GM19023 (cell line): ENCODE measurements around the gene DPM3.
A peak's percentile ranks its signal among the peaks of the same experiment; 100 is the strongest.
"Not testable (repeated sequence)": the region's sequence is repeated elsewhere in the genome, so short reads cannot be mapped to it uniquely, and the experiment has no call there.

Source experiments
- ATAC-seq: cut with Tn5 transposase; IDR thresholded peaks from one replicate; pipeline ENCODE4 v1.9.1; 2021; ENCODE audit warnings: mild to moderate bottlenecking, moderate library complexity; ENCODE audit not compliant: unreplicated experiment

The DPM3 gene

DNA sequence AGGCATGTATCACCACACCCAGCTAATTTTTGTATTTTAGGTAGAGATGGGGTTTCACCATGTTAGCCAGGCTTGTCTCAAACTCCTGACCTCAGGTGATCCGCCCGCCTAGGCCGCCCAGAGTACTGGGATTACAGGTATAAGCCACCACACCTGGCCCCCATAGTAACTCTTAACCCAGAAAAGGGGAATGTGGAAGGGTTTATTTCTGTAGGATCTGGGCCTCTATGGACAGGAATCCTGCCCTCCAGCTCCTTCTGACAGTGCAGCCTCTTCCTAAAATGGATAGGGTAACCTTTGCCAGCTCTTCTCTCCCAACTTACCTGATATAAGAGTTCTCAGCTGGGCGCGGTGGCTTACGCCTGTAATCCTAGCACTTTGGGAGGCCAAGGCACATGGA lies 22.3 kb upstream of the DPM3 start:
- not testable (repeated sequence) for ATAC-seq

DNA sequence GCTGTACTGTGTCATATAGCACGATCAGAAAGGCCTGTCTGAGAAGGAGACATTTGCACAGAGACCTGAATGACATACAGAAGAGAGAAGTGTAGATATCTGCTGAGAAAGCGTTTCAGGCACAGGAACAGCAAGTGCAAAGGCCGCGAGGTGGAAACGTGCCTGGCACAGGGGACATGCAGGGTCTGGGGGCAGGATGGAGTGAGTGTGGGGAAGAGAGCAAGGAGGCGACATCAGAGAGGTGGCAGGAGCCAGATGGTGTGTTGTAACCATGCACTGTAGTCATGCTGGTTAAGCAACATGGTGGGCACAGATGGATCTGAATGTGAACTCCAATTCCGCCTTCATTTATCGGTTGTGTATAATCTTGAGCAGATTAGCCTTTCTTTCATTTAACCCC lies 19.8 kb upstream of the DPM3 start:
- ATAC-seq, result no peak

DNA sequence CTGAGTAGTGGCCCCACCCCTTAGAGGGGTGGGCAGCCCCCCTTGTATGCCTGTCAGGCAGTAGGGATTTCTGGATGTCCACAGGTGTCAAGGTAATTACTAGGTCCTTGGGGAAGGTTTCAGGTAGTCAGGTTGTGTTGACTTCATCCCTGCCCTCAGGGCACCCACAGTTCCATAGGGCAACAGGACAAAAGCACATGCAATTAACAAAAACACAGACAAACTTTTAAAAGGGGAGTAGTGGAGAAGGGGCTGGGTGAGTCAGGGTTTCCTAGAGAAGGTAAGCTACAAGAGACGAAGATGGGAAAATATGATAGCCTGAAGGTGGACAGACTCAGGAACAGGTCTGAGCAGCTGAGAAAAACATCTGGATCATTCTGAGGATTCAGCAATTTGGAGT lies 18.7 kb upstream of the DPM3 start:
- no peak for ATAC-seq

DNA sequence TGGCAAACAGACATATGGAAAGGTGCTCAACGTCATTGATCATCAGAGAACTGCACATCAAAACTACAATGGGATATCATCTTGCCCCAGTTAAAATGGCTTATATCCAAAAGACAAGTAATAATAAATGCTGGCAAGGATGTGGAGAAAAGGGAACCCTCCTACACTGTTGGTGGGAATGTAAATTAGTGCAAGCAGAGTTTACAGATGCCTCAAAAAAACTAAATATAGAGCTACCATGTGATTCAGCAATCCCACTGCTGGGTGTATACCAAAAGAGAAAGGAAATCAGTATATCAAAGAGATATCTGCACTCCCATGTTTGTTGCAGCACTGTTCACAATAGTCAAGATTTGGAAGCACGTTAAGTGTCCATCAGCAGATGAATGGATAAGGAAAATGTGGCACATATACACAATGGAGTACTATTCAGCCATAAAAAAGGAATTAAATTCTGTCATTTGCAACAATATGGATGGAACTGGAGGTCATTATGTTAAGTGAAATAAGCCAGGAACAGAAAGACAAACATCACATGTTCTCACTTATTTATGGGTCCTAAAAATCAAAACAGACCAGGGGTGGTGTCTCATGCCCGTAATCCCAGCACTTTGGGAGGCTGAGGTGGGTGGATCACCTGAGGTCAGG lies 15.8 kb upstream of the DPM3 start:
- ATAC-seq, result not testable (repeated sequence)

DNA sequence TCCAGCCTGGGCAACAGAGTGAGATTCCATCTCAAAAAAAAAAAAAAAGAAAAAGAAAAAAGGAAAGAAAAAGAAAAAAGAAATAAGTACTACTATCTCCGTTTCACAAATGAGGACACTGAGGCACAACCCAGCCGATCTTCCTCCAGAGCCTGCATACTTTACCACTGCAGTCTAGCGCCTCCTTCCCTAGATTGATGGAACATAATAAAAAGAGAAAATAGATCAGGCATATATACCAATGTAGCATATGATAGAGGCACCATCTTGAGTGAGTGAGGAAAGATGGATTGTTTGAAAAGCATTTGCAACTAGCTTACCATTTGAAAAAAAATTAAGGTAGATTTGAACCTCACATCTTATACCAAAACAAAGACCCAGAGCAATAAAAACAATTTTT lies 5.2 kb upstream of the DPM3 start:
- ATAC-seq, result no peak

DNA sequence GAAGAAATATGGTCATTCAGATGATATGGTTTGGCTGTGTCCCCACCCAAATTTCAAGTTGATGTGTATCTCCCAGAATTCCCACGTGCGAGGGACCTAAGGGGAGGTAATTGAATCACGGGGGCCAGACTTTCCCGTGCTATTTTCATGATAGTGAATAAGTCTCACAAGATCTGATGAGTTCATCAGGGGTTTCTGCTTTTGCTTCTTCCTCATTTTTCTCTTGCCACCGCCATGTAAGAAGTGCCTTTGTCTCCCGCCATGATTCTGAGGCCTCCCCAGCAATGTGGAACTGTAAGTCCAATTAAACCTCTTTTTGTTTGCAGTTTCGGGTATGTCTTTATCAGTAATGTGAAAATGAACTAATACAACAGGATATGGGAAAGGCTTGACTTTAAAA lies 1.4 kb upstream of the DPM3 start:
- ATAC-seq, result no peak

DNA sequence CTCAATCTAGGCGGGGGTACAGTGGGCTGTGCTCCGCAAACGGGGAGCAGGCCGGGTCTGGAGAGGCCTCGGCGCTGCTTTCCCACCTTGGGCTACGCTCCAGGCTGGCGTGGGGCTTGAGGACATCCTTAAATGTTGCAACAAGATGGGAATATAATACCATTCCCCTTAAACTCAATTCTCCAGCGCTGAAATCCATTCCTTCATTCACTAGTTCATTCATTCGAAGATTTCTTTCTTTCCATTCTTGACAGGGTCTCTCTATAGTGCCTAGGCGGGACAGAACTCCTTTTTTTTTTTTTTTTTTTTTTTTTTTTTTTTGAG lies 261 bp upstream of the DPM3 start:
- no peak for ATAC-seq

DNA sequence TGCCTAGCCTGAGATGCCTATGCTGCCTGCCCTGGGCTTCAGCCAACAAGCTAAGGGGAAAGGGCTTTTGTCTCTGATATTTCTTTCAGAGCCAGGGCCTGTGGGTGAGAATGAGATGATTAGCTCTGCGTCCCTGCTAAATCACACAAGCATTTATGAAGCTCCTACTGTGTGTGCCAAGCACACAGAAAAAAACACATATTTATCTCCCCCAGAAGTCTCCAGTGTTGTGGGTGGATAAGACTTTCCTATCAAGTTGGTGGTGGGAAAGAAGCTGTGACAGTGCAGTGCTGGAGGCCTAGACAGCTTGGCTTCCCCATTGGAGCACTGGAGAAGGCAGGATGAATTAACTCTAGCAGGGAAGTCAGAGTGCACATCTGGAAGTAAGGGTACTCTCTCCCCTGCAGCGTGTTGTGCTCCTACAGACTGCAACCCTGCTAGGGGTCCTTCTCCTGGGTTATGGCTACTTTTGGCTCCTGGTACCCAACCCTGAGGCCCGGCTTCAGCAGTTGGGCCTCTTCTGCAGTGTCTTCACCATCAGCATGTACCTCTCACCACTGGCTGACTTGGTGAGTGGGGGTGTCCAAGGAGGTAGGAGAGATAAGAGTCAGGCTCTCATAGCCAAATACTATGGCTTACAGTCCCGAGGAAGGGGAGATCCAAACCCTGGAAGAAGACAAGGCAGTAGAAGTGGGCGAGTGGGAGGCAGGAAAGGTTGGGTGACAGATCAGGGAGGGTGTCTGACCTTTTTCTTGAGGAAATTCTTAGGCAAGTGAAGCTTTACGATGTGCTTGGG lies 3.0 kb downstream of the DPM3 start:
- ATAC-seq, result no peak

DNA sequence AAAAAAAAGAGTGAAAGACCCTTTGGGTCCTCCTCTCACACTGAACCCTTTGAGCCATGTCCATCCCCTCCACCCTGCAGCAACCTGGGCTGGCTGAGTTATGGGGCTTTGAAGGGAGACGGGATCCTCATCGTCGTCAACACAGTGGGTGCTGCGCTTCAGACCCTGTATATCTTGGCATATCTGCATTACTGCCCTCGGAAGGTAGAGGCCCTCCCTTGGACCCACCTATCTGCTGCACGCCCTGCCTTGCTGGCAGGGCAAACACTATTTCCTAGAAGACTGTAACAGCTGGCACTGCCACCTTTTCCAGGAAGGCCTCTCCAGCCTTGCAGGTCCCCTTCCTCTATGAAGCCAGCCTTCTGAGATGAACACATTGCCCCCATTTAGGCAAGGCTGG lies 3.6 kb downstream of the DPM3 start:
- ATAC-seq, result no peak

DNA sequence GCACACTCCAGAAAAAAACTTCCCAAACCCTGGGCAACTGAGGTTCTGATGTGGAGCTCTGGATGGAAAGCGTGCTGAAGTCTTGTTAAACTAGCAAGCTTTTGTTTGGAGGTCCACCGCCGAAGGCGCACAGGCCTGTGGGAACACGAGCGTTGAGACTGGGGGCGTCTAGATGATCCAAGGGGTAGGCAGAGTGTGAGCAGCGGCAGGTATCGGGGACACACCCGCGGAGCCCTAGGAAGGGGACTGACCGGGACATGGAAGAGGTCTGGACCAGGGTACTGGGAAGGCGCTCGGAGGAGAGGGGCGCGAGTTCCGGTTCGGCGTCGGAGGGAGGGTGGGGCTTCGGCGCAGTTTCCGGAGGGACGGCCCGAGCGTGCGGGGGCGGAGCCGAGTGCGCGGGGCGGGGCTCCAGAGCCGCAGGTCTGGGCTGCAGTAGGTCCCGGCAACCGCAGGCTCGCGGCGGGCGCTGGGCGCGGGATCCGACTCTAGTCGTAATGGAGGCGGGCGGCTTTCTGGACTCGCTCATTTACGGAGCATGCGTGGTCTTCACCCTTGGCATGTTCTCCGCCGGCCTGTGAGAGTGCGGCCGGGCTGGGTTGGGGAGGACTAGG lies 4.8 kb downstream of the DPM3 start, which contains the start of gene SLC50A1:
SLC50A1 (plus strand) TSS at position 438 of the 614 bp plus-strand sequence; CDS start at position 498, 60 bp downstream.
- peak; percentile 73 for ATAC-seq

DNA sequence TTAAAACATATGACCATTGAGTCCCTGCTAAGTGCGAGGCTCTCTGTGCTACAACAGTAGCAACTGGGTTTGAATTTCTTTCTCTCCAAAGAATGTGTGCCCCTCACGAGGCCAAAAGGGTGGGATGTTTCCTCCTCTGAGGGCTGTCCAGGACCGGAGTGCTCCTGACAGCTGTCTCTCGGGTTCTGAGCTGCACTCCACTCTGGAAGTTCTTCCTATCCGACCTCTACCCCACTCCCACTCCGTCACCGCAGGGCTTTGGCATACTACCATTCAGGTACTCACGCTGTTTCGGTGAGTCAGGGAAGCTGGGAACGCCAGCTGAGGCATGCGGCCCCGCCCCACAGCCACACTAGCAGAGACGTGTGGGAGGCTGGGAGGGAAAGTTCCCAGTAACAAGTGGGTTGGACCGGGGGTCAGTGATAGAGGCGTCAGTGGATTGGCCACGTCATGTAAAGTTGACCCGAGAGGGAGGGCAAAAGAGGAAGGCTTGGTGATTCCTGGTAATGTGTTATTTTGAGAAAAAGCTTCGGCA lies 5.4 kb downstream of the DPM3 start:
- ATAC-seq, result peak; percentile 32

DNA sequence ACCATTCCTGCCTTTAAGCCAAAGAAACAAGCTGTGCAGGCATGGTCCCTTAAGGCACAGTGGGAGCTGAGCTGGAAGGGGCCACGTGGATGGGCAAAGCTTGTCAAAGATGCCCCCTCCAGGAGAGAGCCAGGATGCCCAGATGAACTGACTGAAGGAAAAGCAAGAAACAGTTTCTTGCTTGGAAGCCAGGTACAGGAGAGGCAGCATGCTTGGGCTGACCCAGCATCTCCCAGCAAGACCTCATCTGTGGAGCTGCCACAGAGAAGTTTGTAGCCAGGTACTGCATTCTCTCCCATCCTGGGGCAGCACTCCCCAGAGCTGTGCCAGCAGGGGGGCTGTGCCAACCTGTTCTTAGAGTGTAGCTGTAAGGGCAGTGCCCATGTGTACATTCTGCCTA lies 6.0 kb downstream of the DPM3 start:
- ATAC-seq, result no peak

DNA sequence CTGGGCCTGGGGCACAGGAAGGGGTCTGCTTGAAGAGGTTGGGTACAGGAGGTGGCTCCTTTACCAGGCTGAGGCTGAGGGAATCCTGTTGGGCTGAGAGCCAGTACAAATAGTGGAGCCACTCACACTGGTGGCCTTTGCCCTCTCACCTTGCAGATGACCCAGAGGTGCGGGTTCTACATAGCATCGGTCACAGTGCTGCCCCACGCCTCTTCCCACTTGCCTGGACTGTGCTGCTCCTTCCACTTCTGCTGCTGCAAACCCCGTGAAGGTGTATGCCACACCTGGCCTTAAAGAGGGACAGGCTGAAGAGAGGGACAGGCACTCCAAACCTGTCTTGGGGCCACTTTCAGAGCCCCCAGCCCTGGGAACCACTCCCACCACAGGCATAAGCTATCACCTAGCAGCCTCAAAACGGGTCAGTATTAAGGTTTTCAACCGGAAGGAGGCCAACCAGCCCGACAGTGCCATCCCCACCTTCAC lies 6.5 kb downstream of the DPM3 start:
- ATAC-seq, result no peak

DNA sequence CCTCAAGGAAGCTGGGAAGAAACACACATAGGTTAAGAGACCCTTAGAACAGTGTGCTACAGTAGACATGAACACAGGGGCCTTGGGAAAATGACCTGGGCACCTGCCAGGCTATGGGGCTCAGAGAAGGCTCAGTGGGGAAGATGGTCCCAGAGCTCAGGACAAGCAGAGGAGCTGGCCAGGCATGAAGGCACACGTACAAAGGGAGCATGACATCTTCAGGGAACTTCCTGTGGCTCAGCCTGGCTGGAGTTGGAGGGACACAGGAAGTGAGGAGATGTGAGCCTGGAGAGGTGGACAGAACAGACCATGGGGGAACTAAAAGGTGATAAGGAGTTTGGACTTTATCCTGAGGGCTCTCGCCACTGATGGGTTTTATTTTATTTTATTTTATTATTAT lies 8.5 kb downstream of the DPM3 start:
- ATAC-seq, result no peak

DNA sequence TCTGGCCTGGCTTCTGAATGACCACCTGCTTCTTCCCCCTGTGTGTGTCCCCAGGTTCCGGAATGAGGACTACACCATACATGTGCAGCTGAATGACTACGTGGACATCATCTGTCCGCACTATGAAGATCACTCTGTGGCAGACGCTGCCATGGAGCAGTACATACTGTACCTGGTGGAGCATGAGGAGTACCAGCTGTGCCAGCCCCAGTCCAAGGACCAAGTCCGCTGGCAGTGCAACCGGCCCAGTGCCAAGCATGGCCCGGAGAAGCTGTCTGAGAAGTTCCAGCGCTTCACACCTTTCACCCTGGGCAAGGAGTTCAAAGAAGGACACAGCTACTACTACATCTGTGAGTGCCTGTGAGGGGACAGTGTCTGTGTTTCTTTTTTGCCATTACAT lies 9.0 kb downstream of the DPM3 start:
- ATAC-seq, result no peak

DNA sequence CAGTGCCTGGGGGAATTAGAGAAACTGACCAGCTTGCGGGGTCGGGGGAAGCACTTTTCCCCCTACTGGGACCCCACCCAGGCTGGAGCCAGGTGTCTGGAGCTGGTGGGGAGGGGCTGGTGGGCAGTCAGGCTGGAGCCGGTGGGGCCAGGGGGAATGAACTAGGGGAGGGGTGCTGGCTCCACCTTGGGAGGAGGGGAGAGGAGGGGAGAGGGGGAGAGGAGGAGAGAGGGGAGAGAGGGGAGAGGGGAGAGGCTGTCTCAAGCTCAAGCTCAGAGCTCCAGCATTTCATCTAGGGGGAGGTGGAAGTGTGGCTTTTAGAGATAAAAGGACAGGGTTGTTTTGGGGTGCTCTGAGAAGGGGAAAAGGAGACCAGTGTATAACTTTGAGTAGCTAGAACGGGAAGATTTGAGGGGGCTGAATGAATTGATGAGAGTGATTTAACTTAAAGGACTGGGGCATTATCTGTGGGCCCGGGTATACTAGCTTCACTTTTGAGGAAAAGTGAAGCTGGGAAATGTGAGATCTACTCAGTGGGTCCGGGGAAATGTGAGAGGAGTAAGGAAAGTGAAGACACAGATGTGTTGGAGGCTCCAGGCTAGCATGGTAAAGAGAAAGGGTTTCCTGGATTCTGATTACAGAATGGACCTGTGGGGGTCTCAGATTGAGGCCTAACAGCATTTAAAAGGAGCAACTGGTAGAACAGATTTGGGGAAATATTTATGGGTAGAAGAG lies 9.9 kb downstream of the DPM3 start:
- no peak for ATAC-seq

DNA sequence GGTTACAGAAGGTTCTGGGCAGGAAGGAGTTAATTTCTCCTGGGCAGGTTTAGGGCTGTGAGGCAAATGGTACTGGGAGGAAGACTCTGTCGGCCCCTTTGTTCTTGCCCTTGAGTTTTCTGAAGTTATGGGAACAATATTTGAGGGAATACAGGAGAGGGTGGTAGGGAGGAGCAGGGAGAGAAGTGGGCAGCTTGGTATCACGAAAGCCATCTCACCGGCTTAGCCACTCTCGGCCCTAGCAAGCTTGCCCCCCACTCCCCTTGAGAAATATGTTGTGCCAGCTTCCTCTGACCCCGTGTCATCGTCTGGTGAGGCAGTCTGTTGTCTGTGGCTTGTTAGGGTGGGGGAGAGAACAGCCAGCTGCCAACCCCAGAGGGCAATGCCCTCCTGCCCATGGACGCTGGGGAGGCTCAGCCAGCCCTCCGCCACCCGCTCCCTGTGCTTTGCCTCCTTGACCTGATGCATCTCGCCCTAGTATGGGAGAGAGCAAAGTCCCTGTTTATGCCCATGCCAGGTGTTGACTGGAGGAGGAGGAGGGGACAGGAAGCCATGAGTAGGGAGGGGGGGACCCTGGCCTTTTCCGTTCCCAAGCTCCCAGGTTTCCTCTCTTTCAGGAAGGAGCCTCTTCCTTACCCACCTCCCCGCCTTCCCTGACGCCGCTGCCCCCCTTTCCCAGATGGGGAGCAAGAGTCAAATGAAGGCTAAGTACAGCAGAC lies 11.4 kb downstream of the DPM3 start:
- no peak for ATAC-seq

DNA sequence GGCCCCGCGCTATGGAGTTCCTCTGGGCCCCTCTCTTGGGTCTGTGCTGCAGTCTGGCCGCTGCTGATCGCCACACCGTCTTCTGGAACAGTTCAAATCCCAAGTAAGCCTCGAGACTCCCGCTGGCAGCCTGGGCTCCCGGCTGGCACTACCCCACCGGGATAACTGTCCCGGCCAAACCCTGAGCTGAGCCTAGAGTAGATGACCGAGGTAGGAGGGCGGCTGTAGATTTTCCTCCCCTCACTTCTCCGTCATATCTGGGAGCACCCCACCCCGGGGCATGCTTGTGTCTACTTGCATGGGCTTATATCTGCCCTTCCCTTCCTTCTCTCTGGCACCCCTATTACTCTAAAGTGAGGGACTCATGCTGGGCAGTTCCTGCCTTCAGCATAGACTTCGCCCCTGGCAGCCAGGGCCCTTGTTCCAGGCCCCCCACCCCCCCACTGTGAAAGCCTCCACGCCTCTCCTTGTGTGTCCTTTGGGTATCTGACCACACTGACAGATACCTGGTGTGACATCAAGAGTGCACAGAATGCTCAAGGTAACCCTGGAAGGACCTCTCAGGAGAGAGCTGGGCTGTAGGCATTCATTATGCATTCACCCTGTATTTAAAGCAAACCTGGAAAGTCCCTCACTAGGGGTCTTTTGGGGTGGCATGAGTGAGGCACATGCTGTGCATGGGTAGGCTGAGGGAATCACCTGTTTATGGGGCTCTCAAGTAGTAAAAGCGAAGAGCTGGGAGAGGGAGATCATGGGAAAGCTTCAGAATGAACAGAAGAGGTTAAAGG lies 12.2 kb downstream of the DPM3 start:
- no peak for ATAC-seq

DNA sequence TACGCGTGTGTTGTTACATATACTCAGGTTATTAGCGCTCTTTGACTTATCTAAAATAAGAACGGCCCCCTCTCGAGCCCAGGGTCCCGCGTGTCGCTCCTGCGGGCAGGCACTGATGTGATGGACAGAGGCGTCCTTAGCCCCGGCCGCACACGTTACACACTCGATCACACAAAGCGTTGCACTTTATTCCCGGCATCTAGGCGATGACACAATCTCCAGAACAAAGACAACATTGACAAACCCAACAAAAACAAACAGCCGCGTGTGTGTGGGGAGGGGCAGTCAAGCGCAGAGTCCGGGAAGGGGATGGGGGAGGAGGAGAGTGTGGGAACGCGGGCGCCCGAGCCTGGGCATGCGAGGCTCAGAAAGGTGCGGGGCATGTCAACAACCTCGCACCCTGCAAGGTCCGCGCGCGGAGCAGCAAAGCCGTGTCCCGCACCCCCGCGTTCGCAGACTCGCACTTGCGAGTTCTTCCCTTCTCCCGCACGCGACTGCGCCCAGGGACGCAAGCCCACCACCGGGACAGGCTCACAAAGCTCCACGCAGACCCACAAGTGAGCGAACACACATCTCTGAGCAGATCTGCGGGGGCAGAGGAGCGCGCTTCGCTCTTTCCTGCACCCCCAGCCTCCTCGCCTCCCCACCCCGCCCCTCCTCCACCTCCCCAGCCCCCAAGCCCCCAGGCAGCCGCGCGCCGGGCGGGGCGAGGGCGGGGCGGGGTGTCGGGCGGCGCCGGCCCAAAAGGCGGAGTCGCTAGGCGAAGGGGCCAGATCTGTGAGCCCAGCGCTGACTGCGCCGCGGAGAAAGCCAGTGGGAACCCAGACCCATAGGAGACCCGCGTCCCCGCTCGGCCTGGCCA lies 13.0 kb downstream of the DPM3 start, which contains the start of gene EFNA1:
EFNA1 (plus strand) TSS at position 772 of the 862 bp plus-strand sequence. CDS start 102 bp downstream, outside the sequence.
- no peak for ATAC-seq
